Activated T-cell treated with anti-CD3 and anti-CD28 coated beads, Interleukin-2, amount 50 U/mL, for 72 hours (primary cell): Measurements from ENCODE around the gene RHEB. TPM values are rescaled to one million over a fixed set of nuclear protein-coding genes. Genes with fewer than 3 reads are reported as not detected.

Source experiments
- ATAC-seq, 2 donors: fragments of 150-1000 bp; cut with Tn5 transposase; replicated peaks in 1 of 2; 2 replicates each; pipeline ENCODE4 v1.10.0; 2021; ENCODE audit warnings: moderate library complexity in 2 of 2, mild to moderate bottlenecking in 1 of 2
- DNase-seq, 2 donors: peaks; one replicate each; pipeline ENCODE4 v3.0.0; 2021 to 2022; ENCODE audit warnings: mixed read lengths in 1 of 2
- H3K27ac Mint-ChIP-seq: one replicate; pipeline ENCODE4 v1.8.0; 2022; ENCODE audit warnings: mild to moderate bottlenecking, moderate library complexity, mixed read lengths
- H3K27me3 Mint-ChIP-seq: one replicate; pipeline ENCODE4 v1.8.0; 2022; ENCODE audit warnings: low read depth, mixed read lengths
- H3K36me3 Mint-ChIP-seq, 2 donors: one replicate each; pipeline ENCODE4 v1.8.0; 2022; ENCODE audit warnings: mixed read lengths in 2 of 2, mild to moderate bottlenecking in 1 of 2; ENCODE audit not compliant: insufficient read depth in 2 of 2
- H3K4me1 Mint-ChIP-seq: one replicate; pipeline ENCODE4 v1.8.0; 2022; ENCODE audit warnings: low read depth, mixed read lengths
- H3K4me3 Mint-ChIP-seq, 2 donors: one replicate each; pipeline ENCODE4 v1.8.0; 2022; ENCODE audit warnings: mild to moderate bottlenecking in 2 of 2, mixed read lengths in 2 of 2, moderate library complexity in 2 of 2
- H3K9me3 Mint-ChIP-seq, 2 donors: one replicate each; pipeline ENCODE4 v1.8.0; 2022; ENCODE audit warnings: mixed read lengths in 2 of 2
- total RNA-seq, 2 donors: library from RNA; stranded (reverse); gene quantifications; one replicate each; pipeline ENCODE4 v1.2.3, GENCODE V29; 2022

RHEB gene
- total RNA-seq, 2 donors from 2014 or later, result 39.3 to 47.3 TPM

DNA sequence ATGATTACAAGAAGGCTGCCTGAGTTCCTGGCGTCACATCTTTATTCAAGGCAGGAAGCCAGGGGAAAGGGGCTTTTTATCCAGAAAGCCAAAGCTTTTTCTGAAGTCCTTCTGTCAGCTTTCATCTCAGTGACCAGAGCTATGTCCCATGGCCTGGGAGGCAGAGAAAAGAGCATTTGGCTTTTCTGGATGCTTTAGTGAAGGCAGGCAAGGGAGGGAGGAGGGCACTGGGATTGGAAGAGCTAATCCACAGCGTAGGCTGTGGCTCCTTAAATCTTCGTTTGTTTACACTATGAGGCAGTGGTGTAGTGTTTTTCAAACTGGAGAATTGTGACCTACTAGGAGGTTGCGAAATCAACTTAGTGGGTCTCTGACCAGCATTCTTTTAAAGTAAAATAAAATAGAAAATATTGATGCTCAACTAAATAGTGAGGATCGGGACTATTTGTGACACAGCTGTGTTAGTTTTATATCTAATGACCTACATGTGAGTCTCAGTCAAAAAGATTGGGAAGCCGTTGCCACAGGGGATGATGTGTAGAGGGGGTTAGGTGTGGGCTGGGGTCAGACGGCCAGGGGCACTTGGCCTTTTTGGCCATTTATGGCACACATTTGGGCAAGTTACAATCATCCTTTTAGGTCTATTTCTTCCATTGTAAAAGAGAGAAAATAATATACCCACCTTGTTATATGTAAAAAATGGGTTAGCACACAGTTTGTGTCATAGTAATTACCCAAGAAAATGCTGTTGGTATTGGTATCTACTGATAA lies 93.8 kb downstream of the RHEB start:
- Mint-ChIP-seq H3K27me3 (no peaks in the 10 kb centered on the region), H3K4me3 (no peak overlapping the region), H3K27ac (no peak overlapping the region), H3K36me3 (peaks cover 1 to 6% of the 10 kb centered on the region in 2 donors), H3K4me1 (peaks cover 31% of the 10 kb centered on the region), H3K9me3 (peaks cover 2 to 5% of the 10 kb centered on the region in 2 donors)
- DNase-seq (no peak), ATAC-seq (no peak)

- H3K27ac Mint-ChIP-seq, result no peak overlapping the region
Observed at GRCh38 chr7:151424799-151425198, 94.9 kb downstream of the RHEB start.

DNA sequence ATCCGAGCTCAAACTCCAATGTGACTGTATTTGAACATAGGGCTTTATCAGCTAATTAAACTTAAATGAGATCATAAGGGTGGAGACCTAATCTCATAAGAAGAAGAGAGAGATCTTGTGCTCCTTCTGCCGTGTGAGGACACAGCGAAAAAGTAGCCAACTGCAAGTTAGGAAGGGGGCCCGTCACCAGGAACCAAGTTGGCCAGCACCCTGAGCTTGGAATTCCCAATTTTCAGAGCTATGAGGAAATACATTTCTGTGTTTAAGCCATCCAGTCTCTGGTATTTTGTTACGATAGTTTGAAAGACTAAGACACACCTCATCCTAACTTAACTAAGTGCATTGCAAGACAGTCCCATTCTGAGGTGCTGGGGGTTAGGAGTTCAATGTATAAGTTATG lies 95.8 kb downstream of the RHEB start:
- ATAC-seq (no peak), DNase-seq (no peak)
- peaks cover 1 to 10% of the 10 kb centered on the region in 2 donors for H3K36me3 Mint-ChIP-seq
- H3K4me3 Mint-ChIP-seq, result no peak overlapping the region
- peaks cover 14% of the 10 kb centered on the region for H3K4me1 Mint-ChIP-seq
- no peaks in the 10 kb centered on the region for H3K27me3 Mint-ChIP-seq
- H3K9me3 Mint-ChIP-seq, result peaks cover 4 to 5% of the 10 kb centered on the region in 2 donors
- no peak overlapping the region for H3K27ac Mint-ChIP-seq

More at GRCh38 chr7:151424799-151425198, 94.9 kb downstream of the RHEB start:
- H3K4me3 Mint-ChIP-seq, result no peak overlapping the region
- ATAC-seq (no peak), DNase-seq (no peak)
- peaks cover 23% of the 10 kb centered on the region for H3K4me1 Mint-ChIP-seq
- peaks cover 1 to 10% of the 10 kb centered on the region in 2 donors for H3K36me3 Mint-ChIP-seq
- no peaks in the 10 kb centered on the region for H3K27me3 Mint-ChIP-seq
- H3K9me3 Mint-ChIP-seq, result peaks cover 4 to 5% of the 10 kb centered on the region in 2 donors

DNA sequence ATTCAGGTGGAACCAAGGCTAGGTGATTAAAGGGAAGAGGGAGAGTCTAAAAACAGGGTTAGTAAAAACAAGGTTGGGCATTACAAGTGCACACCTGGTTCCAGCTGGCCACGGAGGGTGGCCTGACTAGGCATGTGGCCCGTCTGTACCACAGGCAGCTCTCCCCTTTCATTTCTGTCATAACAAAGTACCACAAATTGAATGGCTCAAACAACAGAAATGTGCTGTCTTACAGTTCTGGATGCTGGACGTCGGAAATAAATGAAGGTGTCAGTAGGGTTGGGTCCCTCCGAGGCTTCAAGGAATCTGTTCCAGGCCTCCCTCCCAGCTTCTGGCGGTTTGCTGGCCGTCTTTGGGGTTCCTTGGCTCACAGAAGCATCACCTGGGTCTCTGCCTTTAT lies 96.5 kb downstream of the RHEB start:
- H3K27ac Mint-ChIP-seq, result no peak overlapping the region
- peaks cover 5 to 6% of the 10 kb centered on the region in 2 donors for H3K9me3 Mint-ChIP-seq
- H3K27me3 Mint-ChIP-seq, result no peaks in the 10 kb centered on the region
- ATAC-seq, result no peak
- peaks cover 3 to 12% of the 10 kb centered on the region in 2 donors for H3K36me3 Mint-ChIP-seq
- no peak for DNase-seq
- H3K4me3 Mint-ChIP-seq, result no peak overlapping the region
- H3K4me1 Mint-ChIP-seq, result peaks cover 7% of the 10 kb centered on the region

DNA sequence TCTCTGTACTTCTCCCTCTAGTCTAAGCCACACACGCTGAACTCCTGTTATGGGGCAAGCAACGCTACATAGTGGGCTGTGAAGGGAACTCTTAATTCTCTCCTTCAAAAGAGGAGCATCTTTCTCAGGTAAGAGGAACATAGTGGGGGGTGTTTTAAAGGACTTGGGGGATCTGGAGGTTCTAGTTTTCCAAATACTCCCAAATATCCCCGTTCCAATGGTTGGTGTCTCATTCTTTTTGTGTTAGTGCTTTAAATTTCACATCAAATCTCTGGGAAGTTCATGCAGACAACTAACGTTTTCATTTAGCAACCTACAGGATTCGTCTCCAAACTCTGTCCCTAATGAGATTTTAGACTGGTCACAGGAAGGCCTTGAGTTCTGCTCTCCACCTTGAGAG lies 97.5 kb downstream of the RHEB start:
- Mint-ChIP-seq H3K9me3 (peaks cover 7 to 9% of the 10 kb centered on the region in 2 donors), H3K27me3 (no peaks in the 10 kb centered on the region), H3K27ac (no peak overlapping the region), H3K4me1 (no peaks in the 10 kb centered on the region), H3K4me3 (no peak overlapping the region), H3K36me3 (peaks cover 5 to 15% of the 10 kb centered on the region in 2 donors)
- DNase-seq, result no peak
- ATAC-seq, result no peak

DNA sequence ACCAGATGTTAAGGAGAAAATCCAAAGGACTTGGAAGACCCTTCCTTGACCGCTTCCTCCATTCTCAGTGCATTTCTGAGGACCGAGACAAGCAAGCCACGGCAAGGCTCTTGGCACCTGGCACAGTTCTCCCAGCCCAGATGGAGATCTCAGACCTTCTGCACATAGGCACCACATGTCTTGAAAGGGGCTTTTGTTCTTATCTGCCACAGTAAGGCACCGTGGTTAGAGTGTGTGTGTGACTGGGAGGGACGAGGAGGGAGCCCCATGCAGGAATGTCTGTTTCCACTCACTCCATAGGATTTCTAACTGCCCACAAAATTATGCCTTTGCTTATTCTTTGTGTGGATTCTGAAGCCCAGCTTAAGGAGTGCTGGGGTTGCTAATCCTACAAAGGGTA lies 99.6 kb downstream of the RHEB start:
- no peak overlapping the region for H3K27ac Mint-ChIP-seq
- H3K36me3 Mint-ChIP-seq, result peaks cover 7 to 15% of the 10 kb centered on the region in 2 donors
- no peak for DNase-seq
- H3K4me3 Mint-ChIP-seq, result no peak overlapping the region
- peaks cover 5% of the 10 kb centered on the region for H3K4me1 Mint-ChIP-seq
- H3K27me3 Mint-ChIP-seq, result no peaks in the 10 kb centered on the region
- H3K9me3 Mint-ChIP-seq, result peaks cover 7 to 9% of the 10 kb centered on the region in 2 donors
- no peak for ATAC-seq

DNA sequence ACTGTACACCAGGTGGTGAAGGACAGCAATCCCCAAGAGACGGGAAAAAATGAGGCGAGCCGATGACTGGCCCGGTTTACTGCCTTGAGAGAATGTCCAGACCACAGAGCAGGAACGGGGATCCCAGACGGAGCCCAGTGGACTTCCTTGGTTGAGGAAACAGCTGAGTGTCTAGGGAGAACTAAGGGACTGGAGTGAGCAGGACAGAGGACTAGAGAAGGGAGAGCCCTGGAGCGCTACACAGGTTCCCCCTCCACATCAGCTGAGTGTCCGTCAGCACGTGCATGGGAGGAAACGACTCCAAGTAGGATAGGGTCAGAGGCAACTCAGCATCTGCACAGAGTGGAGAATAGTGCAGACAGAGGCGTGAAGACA lies 102.8 kb downstream of the RHEB start:
- peaks cover 5 to 6% of the 10 kb centered on the region in 2 donors for H3K9me3 Mint-ChIP-seq
- peaks cover 6 to 14% of the 10 kb centered on the region in 2 donors for H3K36me3 Mint-ChIP-seq
- H3K4me3 Mint-ChIP-seq, result no peak overlapping the region
- no peak overlapping the region for H3K27ac Mint-ChIP-seq
- H3K4me1 Mint-ChIP-seq, result peaks cover 33% of the 10 kb centered on the region
- DNase-seq, result no peak
- no peak for ATAC-seq
- H3K27me3 Mint-ChIP-seq, result peaks cover 15% of the 10 kb centered on the region

DNA sequence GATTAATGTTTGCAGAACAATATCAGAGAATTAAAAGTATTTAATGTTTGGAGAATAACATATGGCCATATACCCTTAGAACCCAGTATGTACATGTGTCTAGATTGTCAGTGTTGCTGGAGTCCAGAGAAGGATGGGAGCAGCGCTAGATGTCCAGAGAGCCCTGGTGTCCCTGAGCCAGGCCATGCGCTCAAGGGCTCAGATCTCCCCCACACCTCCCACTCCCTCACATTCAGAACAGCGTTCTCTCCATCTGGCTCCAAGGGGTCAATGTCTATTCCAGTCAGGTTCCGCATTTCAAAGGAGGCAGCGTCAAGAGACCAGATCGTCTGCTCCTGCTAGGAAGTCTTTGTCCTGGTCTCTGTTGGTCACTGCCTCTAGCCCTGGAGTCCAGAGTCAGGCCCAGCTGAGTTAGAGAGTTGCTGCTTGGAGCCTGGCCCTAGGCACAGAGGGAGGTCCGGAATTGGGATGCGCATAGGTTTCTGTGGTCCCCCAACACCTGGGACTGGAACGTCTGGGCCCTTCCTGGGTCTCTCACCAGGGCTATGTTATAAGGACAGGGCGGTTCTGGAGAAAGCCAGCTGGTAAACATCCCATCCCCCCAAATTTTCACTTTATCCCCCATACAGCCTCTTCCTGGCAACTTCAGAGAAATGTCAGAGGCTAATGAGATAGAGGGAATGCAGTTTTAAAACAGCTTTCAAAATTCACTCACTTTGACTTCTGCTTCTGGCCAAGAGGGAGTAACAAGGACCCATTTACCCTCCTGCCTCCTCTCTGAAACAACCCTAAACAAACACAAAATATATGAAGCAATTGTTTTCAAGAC lies 103.4 kb downstream of the RHEB start:
- DNase-seq (no peak), ATAC-seq (no peak)
- Mint-ChIP-seq H3K36me3 (peaks cover 6 to 9% of the 10 kb centered on the region in 2 donors), H3K4me1 (peaks cover 36% of the 10 kb centered on the region), H3K4me3 (no peak overlapping the region), H3K27me3 (peaks cover 21% of the 10 kb centered on the region), H3K27ac (no peak overlapping the region), H3K9me3 (peaks cover 2 to 6% of the 10 kb centered on the region in 2 donors)

Other genes starting within 250 kb of the RHEB start
- gene NUB1, start 178.1 kb downstream of the RHEB start, total RNA-seq, result 10 to 100 TPM; 79.0 to 84.1 TPM
- gene WDR86, start 109.9 kb downstream of the RHEB start, total RNA-seq, result 1 to 10 TPM in 1 of 2 donors, under 1 TPM in 1; 0.53 to 1.0 TPM
- under 1 TPM; 0.35 to 0.53 TPM for gene CRYGN, start 79.8 kb downstream of the RHEB start, total RNA-seq